ENCODE measurements around the gene SDR42E1. TPM values are rescaled to one million over a fixed set of nuclear protein-coding genes. Genes with fewer than 3 reads are reported as not detected.

The SDR42E1 gene
- total and polyA plus RNA-seq, 2 of the 13 experiments (the other 11 are each of a cell fraction or from before 2014, with no cell fraction given), result 0.01 to 0.13 TPM

- TF ChIP-seq MTERF4 (CRISPR knock-in tag; IDR thresholded peaks at IDR 0.05) (no peak), RXRA (CRISPR knock-in tag; IDR thresholded peaks at IDR 0.05) (0 out of 2 replicates have a peak, but pooled peaks have one; percentile 9), ZFP37 (CRISPR knock-in tag; IDR thresholded peaks at IDR 0.05; ENCODE audit: borderline replicate concordance) (no peak), TCF7L2 (IDR thresholded peaks at IDR 0.05; ENCODE audit: low read depth, low read length) (no peak), EEA1 (CRISPR knock-in tag; IDR thresholded peaks at IDR 0.05; ENCODE audit: borderline replicate concordance) (no peak), ZNF224 (CRISPR knock-in tag; IDR thresholded peaks at IDR 0.05) (no peak), LBX2 (CRISPR knock-in tag; IDR thresholded peaks at IDR 0.05; ENCODE audit: borderline replicate concordance) (no peak), RFX5 (IDR thresholded peaks at IDR 0.05; ENCODE audit: low read depth, low read length) (no peak), ZNF556 (CRISPR knock-in tag; IDR thresholded peaks at IDR 0.05; ENCODE audit: borderline replicate concordance) (no peak), TCF12 (IDR thresholded peaks at IDR 0.05) (no peak), TCF12 (CRISPR knock-in tag; IDR thresholded peaks at IDR 0.05) (no peak)
- TF ChIP-seq, protein P1, sequence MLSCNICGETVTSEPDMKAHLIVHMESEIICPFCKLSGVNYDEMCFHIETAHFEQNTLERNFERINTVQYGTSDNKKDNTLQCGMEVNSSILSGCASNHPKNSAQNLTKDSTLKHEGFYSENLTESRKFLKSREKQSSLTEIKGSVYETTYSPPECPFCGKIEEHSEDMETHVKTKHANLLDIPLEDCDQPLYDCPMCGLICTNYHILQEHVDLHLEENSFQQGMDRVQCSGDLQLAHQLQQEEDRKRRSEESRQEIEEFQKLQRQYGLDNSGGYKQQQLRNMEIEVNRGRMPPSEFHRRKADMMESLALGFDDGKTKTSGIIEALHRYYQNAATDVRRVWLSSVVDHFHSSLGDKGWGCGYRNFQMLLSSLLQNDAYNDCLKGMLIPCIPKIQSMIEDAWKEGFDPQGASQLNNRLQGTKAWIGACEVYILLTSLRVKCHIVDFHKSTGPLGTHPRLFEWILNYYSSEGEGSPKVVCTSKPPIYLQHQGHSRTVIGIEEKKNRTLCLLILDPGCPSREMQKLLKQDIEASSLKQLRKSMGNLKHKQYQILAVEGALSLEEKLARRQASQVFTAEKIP (CRISPR knock-in tag; IDR thresholded peaks at IDR 0.05; ENCODE audit: borderline replicate concordance), result no peak
- TF ChIP-seq, protein P2, sequence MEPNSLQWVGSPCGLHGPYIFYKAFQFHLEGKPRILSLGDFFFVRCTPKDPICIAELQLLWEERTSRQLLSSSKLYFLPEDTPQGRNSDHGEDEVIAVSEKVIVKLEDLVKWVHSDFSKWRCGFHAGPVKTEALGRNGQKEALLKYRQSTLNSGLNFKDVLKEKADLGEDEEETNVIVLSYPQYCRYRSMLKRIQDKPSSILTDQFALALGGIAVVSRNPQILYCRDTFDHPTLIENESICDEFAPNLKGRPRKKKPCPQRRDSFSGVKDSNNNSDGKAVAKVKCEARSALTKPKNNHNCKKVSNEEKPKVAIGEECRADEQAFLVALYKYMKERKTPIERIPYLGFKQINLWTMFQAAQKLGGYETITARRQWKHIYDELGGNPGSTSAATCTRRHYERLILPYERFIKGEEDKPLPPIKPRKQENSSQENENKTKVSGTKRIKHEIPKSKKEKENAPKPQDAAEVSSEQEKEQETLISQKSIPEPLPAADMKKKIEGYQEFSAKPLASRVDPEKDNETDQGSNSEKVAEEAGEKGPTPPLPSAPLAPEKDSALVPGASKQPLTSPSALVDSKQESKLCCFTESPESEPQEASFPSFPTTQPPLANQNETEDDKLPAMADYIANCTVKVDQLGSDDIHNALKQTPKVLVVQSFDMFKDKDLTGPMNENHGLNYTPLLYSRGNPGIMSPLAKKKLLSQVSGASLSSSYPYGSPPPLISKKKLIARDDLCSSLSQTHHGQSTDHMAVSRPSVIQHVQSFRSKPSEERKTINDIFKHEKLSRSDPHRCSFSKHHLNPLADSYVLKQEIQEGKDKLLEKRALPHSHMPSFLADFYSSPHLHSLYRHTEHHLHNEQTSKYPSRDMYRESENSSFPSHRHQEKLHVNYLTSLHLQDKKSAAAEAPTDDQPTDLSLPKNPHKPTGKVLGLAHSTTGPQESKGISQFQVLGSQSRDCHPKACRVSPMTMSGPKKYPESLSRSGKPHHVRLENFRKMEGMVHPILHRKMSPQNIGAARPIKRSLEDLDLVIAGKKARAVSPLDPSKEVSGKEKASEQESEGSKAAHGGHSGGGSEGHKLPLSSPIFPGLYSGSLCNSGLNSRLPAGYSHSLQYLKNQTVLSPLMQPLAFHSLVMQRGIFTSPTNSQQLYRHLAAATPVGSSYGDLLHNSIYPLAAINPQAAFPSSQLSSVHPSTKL (CRISPR knock-in tag; IDR thresholded peaks at IDR 0.05), result peak; percentile 70
- TF ChIP-seq, protein P3, sequence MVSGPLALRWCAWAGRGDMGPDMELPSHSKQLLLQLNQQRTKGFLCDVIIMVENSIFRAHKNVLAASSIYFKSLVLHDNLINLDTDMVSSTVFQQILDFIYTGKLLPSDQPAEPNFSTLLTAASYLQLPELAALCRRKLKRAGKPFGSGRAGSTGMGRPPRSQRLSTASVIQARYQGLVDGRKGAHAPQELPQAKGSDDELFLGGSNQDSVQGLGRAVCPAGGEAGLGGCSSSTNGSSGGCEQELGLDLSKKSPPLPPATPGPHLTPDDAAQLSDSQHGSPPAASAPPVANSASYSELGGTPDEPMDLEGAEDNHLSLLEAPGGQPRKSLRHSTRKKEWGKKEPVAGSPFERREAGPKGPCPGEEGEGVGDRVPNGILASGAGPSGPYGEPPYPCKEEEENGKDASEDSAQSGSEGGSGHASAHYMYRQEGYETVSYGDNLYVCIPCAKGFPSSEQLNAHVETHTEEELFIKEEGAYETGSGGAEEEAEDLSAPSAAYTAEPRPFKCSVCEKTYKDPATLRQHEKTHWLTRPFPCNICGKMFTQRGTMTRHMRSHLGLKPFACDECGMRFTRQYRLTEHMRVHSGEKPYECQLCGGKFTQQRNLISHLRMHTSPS (CRISPR knock-in tag; IDR thresholded peaks at IDR 0.05; ENCODE audit: low read depth), result no peak
These were observed 23.8 kb upstream of the SDR42E1 start, which contains the start of gene HSD17B2 (continued) for GRCh38 chr16:82034981-82035612.
